Renal pelvis (tissue), 4 donors: ENCODE measurements around the gene HLF. TPM values are rescaled to one million over a fixed set of nuclear protein-coding genes. Genes with fewer than 3 reads are reported as not detected.

Source experiments
- DNase-seq: peaks from one replicate; pipeline ENCODE4 v3.0.0-alpha.2; 2013
- polyA plus RNA-seq, 3 donors: library from polyadenylated mRNA; unstranded; fragments of 120-200 nt; gene quantifications; one replicate each; pipeline ENCODE4 v1.2.1, GENCODE V29; 2013; ENCODE audit not compliant: insufficient read length in 3 of 3

Gene HLF
- polyA plus RNA-seq, 3 donors, result 2.8 to 7.2 (median 3.5) TPM

DNA sequence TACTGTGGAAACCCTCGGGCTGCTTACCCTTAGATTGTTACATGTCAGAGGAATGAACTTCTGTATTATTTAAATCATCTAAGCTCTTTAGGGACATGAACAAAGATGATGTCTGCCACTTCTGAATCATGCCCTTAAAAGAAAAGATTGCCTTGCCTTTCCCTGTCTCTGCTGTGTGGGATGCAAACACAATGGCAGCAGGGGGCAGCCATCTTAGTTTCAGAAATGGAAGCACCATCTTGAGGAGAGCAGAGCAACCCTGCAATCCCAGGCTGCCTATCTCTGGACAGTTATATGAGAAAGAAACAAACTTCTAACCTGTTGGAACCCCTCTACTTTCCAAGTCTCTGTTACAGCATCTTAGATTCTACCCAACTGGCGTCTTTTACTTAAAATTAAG lies 16.7 kb upstream of the HLF start:
- no peak for DNase-seq

GRCh38 chr17:55249861-55250260 lies 14.9 kb upstream of the HLF start:
- no peak for DNase-seq

- DNase-seq, result no peak
Observed at GRCh38 chr17:55254375-55254774, 10.4 kb upstream of the HLF start.

DNA sequence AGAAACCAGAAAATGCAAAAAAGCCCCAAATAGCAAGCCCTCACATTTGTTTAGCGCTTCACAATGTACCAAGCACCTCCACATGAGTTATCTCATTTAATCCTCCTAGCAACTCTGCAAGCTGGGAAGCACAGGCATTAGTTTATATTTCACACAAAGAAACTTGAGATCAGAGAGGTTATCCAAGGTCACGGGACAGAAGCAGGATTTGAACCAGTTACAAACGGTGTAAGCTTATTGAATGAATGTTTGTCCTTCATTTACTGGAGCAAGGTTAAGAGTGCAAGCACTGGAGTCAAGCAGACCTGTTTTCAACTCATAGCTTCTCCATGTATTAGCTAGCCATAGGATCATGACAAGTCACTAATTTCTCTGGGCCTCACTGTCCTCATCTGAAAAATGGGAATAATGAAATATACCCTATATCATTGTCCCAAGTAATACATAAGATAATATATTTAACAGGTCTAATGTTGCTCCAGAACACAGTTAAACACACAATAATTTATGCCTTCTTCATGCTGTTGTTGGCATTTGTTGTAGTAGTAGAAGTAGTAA lies 6.1 kb upstream of the HLF start:
- DNase-seq, result no peak

GRCh38 chr17:55259684-55260111 lies 5.1 kb upstream of the HLF start:
- DNase-seq, result no peak

- DNase-seq, result no peak
Observed at GRCh38 chr17:55261311-55261710, 3.4 kb upstream of the HLF start.

GRCh38 chr17:55263569-55264277 lies 1.0 kb upstream of the HLF start:
- DNase-seq, result no peak

DNA sequence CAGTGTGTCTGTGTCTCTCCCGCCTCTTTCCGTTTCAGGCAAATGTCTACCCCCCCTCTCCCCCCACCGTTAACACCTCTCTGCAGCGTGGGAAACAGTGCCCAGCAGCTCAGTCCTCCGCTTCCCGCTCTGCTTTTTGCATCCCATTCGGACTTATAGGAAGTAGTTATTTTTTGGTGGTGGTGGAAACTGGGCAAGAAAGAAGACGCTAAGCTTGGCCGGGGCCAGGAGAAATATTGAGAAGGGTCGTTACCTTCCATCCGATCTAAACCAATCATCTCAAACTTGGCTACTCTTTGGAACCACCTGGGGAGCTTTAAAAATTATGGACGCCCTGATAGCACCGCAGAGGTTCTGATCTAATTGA lies 499 bp upstream of the HLF start:
- DNase-seq, result no peak

- DNase-seq, result no peak
Observed at GRCh38 chr17:55265311-55266021, 706 bp downstream of the HLF start.

- no peak for DNase-seq
Observed at GRCh38 chr17:55266051-55266957, 1.5 kb downstream of the HLF start.

DNA sequence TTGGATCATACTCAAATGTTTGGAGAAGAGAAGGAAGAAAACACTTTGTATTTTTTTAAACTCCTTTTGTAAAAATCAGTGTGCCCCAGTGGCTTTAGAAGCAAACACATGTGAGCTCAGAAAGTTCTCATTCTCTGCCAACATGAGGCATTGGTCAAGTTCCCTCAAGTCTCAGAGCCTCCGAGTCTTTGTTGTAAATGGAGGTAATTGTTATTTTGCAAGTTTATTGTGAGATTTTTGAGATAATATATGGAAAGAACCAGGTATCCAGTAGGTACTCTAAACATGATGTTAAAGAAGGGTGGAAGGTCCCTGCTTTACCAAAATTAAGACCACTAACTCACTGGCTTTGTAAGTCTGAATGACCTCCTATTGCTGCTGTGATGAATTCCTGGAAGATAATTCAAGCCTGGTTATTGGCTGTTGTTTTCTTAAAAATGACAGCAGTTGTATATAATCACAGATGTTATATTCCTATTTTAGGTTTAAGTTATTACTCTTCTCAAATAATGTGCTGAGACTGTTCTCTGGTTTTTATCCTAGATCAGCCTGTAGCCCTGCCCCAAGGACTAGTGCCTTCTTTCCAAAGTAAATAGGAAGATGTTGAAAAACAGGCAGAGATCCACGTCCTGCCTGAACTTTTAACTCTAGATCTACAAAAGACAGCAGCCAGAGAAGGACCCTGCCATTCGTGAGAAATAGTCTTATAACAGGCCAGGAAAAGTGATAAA lies 2.4 kb downstream of the HLF start:
- DNase-seq, result no peak

- no peak for DNase-seq
Observed at GRCh38 chr17:55267777-55268648, 3.3 kb downstream of the HLF start.

- DNase-seq, result no peak
Observed at GRCh38 chr17:55268649-55269480, 4.1 kb downstream of the HLF start.

- DNase-seq, result no peak
Observed at GRCh38 chr17:55269894-55270293, 5.1 kb downstream of the HLF start.

- DNase-seq, result no peak
Observed at GRCh38 chr17:55271223-55271571, 6.4 kb downstream of the HLF start.

GRCh38 chr17:55271958-55272710 lies 7.4 kb downstream of the HLF start:
- no peak for DNase-seq

DNA sequence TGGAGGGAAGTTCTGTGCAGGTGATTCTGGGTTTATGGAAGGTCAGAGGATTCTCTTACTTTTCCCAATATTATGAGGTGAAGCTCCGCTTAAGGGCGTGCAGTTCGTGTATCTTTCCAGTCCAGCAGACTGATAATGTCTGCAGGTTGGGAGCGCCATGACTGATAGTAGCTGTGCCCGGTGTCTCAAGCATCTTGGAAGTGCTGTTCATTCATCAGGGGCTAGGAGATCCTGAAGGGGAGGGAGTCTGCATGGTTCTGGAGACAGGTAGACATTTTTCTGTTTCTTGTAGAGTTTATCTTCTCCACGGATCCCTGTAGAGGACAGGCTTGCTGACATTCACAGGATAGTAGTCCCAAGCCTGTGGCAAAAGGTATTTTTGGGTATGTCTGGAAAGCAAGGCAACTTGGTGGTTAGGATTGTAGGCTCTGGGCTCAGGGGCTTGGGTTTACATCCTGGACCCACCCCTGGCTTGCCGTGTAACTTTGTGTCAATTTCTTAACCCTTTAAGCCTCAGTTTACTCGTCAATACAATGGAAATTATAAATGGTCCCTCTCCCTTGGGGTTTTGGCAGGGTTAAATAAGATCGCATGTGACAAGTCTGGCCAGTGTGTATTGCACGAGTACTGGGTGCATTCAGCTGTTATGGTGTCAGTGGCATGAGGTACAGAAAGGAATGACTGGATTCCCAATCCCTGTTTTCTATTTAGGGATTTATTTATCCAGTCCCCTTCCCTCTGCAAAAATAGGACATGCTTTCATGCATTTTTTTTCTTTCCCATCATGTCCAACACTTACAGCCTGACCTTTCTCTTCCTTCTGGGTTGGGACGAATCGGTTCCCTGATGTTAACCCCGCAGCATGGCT lies 8.2 kb downstream of the HLF start:
- DNase-seq, result no peak
